ENCODE data around the gene GPS1. TPM values are rescaled to one million over a fixed set of nuclear protein-coding genes. Genes with fewer than 3 reads are reported as not detected.

Gene GPS1
- total and polyA plus RNA-seq, 2 donors from 2014 or later = 99.3 to 149 TPM

GRCh38 chr17:82033359-82034085 lies 18.2 kb upstream of the GPS1 start:
- H3K36me3 ChIP-seq (ENCODE audit: control insufficient read depth in 2 of 3, insufficient read depth in 3 of 3, low read length in 3 of 3) = peaks cover 0 to 7% (median 0%) of the 10 kb centered on the region in 3 donors

GRCh38 chr17:82034371-82035011 lies 17.2 kb upstream of the GPS1 start:
- Histone ChIP-seq H3K9me3 (ENCODE audit: control insufficient read depth in 2 of 3, insufficient read depth in 1 of 3, low read length in 3 of 3) (no peaks in the 10 kb centered on the region), H3K27me3 (ENCODE audit: control insufficient read depth, insufficient read depth, low read length) (no peaks in the 10 kb centered on the region), H3K4me3 (ENCODE audit: low read length in 3 of 3) (no peak overlapping the region), H3K27ac (ENCODE audit: low read depth in 2 of 2, low read length in 2 of 2) (no peak overlapping the region), H3K9ac (ENCODE audit: low read length in 3 of 3) (no peak overlapping the region), H3K4me1 (ENCODE audit: control insufficient read depth in 2 of 3, insufficient read depth in 2 of 3, low read depth in 1 of 3, low read length in 3 of 3) (peaks cover 3 to 27% (median 5%) of the 10 kb centered on the region in 3 donors), H3K36me3 (ENCODE audit: control insufficient read depth in 2 of 3, insufficient read depth in 3 of 3, low read length in 3 of 3) (peaks cover 0 to 7% (median 0%) of the 10 kb centered on the region in 3 donors)
- intact Hi-C loops (cut with DNase I) = loop anchor here (10.0 kb wide), 1 partner anchor 120 kb away; no protein-coding TSS in a partner anchor
- no peak for FAIRE-seq
- no peak for DNase-seq
- TF ChIP-seq CTCF (IDR thresholded peaks at IDR 0.05; ENCODE audit: borderline replicate concordance, extremely low read depth, insufficient read depth) = no peak

More at GRCh38 chr17:82033359-82034085, 18.2 kb upstream of the GPS1 start:
- Histone ChIP-seq H3K27ac (ENCODE audit: low read depth in 2 of 2, low read length in 2 of 2) (no peak overlapping the region), H3K27me3 (ENCODE audit: control insufficient read depth, insufficient read depth, low read length) (no peaks in the 10 kb centered on the region), H3K9me3 (ENCODE audit: control insufficient read depth in 2 of 3, insufficient read depth in 1 of 3, low read length in 3 of 3) (no peaks in the 10 kb centered on the region), H3K9ac (ENCODE audit: low read length in 3 of 3) (no peak overlapping the region), H3K4me3 (ENCODE audit: low read length in 3 of 3) (no peak overlapping the region), H3K4me1 (ENCODE audit: control insufficient read depth in 2 of 3, insufficient read depth in 2 of 3, low read depth in 1 of 3, low read length in 3 of 3) (peaks cover 3 to 27% (median 5%) of the 10 kb centered on the region in 3 donors)
- FAIRE-seq = no peak
- TF ChIP-seq CTCF (IDR thresholded peaks at IDR 0.05; ENCODE audit: borderline replicate concordance, extremely low read depth, insufficient read depth) = no peak
- intact Hi-C loops (cut with DNase I) = loop anchor here (10.0 kb wide), 1 partner anchor 121 kb away; no protein-coding TSS in a partner anchor
- DNase-seq = no peak

GRCh38 chr17:82035488-82035887 lies 16.2 kb upstream of the GPS1 start:
- H3K27ac ChIP-seq (ENCODE audit: low read depth in 2 of 2, low read length in 2 of 2) = no peak overlapping the region

More at GRCh38 chr17:82035488-82035887, 16.2 kb upstream of the GPS1 start:
- Histone ChIP-seq H3K4me3 (ENCODE audit: low read length in 3 of 3) (peak overlapping the region in 1 of 3 donors; percentile 84), H3K9ac (ENCODE audit: low read length in 3 of 3) (no peak overlapping the region), H3K9me3 (ENCODE audit: control insufficient read depth in 2 of 3, insufficient read depth in 1 of 3, low read length in 3 of 3) (no peaks in the 10 kb centered on the region), H3K27me3 (ENCODE audit: control insufficient read depth, insufficient read depth, low read length) (no peaks in the 10 kb centered on the region), H3K36me3 (ENCODE audit: control insufficient read depth in 2 of 3, insufficient read depth in 3 of 3, low read length in 3 of 3) (peaks cover 0 to 7% (median 0%) of the 10 kb centered on the region in 3 donors), H3K4me1 (ENCODE audit: control insufficient read depth in 2 of 3, insufficient read depth in 2 of 3, low read depth in 1 of 3, low read length in 3 of 3) (peaks cover 3 to 21% (median 5%) of the 10 kb centered on the region in 3 donors)
- intact Hi-C loops (cut with DNase I) = loop anchor here (10.0 kb wide), 1 partner anchor 119 kb away; no protein-coding TSS in a partner anchor
- no peak for FAIRE-seq
- TF ChIP-seq CTCF (IDR thresholded peaks at IDR 0.05; ENCODE audit: borderline replicate concordance, extremely low read depth, insufficient read depth) = no peak
- DNase-seq = no peak

Measured in kidney (tissue), 14 donors.